Nucleus accumbens (tissue), 56 donors: ENCODE data around the gene GSC2.
"Not testable (repeated sequence)": the region's sequence is repeated elsewhere in the genome, so short reads cannot be mapped to it uniquely, and the experiment has no call there.

Experiments used
- DNase-seq, 56 donors: peaks; one replicate each; lab custom pipeline; 2025; lab: John Stamatoyannopoulos, UW

GSC2 gene

DNA sequence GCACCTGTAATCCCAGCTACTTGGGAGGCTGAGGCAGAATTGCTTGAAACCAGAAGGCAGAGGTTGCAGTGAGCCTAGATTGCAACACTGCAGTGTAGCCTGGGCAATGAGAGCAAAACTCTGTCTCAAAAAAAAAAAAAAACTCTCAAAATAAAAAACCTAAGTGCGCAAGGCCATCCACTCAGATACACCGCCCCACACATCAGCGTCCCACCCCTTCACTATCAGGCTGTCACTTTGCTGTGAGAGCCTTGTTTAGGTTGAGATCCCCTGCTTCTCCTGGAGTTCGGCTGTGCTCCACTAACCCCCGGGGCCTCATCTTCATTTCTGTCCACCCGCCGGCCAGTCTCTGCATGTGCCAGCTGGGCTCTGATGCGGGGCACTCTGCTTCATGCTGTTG, 16.3 kb upstream of the GSC2 start:
- DNase-seq = no peak

DNA sequence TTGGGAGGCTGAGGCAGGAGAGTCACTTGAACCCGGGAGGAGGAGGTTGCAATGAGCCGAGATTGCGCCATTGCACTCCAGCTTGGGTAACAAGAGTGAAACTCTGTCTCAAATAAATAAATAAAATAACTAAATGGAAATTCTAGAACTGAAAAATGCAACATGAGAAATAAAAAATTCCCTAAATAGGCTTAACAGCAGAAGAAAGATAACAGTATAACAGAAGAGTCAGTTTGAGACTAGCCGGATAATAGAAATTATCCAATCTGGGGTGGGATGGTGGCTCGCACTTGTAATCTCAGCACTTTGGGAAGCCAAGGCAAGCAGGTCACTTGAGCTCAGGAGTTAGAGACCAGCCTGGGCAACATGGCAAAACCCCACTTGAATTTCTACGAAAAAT, 14.3 kb upstream of the GSC2 start:
- no peak for DNase-seq

DNA sequence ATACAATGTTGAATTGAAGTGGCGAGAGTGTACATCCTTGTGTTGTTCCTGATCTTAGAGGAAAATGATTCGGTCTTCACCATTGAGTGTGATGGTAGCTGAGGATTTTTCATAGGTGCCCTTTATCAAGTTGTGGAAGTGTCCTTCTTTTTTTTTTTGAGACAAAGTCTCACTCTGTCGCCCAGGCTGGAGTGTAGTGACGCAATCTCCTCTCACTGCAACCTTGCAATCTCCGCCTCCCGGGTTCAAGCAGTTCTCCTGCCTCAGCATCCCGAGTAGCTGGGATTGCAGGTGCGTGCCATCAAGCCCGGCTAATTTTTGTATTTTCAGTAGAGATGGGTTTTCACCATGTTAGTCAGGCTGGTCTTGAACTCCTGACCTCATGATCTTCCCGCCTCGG, 8.6 kb upstream of the GSC2 start:
- DNase-seq = not testable (repeated sequence)

DNA sequence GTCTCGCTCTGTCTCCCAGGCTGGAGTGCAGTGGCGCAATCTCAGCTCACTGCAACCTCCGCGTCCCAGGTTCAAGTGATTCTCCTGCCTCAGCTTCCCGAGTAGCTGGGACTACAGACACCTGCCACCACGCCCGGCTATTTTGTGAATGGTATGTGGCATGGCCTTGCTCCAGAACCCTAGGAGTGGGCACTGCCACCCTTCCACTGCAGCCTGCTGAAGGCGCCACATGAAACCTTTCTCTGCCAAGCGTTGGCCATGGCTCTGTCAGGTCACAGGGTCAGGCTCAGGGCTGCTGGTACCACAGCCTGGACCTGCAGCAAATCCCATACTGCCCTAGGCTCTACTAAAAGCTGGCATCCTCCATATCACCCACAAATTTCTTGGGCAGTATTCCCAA, 6.0 kb upstream of the GSC2 start:
- not testable (repeated sequence) for DNase-seq

DNA sequence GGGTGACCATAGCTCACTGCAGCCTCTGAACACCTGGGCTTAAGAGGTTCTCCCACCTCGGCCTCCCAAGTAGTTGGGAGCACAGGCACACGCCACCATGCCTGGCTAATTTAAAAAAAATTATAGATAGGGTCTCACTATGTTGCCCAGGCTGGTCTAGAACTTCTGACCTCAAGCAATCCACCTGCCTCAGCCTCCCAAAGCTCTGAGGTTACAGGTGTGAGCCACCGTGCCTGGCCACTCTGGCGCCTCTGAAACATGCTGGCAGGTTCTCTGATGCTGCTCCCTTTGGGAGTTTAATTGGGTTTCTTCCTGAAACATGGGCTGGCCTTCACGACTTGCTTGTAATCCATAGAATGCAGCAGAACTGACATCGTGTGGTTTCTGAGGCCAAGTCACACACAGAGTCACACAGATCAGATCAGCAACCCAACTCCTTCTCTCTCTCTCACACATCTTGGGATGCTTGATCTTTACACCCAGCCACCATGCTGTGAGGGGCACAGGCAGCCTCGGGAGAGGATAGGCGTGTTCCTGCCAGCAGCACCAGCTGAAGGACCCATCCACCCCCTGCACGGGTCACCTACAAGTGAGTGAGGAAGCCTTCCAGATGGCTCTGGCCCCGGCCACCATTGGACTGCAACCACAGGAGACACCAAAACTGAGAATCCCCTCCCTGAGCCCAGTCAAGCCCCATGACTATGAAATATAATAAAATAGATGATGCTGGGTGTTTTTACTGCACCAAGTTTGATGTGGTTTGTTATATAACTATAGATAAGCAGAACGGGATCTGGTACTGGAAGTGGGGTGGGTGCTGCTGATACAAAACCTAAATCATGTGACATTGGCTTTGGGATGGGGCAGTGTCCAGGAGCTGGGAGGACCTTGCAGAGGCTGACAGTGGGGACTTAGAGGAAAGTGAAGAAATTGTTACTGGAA, 3.1 kb upstream of the GSC2 start:
- DNase-seq = no peak

DNA sequence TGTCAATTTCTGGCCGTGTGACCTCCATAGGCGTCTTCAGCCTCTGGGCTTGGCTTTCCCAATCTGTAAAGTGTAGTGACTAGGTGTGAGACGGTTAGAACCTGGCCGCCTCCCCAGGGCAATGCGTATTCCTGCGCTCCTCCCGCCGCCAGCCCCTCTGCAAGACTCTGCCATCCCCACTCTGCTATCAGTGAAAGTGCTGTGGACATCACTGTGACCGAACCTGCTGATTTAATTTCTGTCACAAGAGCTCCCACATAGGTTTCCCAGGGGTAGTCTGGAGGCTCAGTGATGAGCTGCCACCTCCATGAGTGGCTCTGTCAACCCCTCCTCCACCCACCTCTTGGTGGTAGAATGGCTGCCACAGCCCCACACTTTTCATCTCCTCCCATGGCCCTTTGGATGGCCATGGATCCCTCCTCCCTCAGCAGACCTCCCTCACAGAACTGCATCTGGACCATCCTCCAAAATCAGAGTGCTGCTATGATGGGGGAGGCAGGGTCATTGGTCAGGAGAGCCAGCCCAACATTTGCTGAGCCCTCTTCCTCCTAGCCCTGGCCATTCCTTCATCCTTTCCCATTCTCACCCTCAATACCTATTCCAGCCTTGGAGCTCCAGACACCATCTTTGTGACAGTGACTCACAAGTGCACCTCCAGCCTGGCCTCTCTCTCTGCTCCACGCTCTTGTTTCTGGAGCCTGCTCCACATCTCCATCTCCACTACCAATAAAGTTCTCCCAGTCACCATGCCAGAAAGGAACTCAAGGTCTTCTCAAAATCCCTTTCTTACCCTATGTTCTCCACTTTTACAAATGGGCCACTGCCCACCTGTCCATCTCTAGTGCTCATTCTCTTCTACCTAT, 1.5 kb upstream of the GSC2 start:
- no peak for DNase-seq

DNA sequence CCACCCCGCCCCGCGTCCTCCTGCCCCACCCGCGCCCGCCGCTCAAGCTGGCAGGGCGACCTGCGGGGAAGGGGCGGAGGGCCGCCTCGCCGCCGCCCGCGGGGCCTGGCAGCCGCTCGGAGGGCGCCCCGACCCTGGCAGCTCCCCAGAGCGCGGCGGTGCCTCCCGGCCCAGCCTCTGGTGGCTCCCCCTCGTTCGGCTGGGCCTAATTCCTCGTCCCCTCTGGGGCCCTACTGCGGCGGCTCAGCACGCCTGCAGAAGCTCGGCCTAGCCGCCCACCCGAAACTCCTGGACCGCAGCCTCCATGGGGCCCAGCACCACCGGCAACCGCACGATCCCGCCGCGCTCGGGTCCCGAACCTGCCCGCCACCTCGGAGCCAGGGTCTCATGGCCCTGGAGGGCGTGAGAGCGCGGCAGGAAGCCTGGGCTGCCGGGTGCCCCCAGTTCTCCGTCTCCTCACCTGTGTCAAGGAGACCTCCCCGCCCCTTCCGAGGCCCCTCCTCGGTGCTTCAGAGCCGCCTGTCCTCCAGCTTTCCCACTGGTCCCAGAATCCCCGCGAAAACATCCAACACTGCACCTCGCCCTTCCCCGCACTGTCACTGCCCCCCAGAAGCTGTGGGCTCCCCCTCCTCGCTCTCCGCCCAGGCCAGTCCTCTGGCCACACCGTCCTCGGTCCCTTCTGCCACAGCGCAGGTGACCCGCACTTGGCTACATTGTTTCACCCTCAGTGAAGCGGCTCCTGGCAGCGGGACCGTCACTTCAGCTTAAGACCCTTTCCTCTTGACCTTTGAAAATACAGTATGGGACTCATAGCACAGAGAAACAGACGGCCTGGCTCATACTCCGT, 613 bp upstream of the GSC2 start:
- DNase-seq = no peak

DNA sequence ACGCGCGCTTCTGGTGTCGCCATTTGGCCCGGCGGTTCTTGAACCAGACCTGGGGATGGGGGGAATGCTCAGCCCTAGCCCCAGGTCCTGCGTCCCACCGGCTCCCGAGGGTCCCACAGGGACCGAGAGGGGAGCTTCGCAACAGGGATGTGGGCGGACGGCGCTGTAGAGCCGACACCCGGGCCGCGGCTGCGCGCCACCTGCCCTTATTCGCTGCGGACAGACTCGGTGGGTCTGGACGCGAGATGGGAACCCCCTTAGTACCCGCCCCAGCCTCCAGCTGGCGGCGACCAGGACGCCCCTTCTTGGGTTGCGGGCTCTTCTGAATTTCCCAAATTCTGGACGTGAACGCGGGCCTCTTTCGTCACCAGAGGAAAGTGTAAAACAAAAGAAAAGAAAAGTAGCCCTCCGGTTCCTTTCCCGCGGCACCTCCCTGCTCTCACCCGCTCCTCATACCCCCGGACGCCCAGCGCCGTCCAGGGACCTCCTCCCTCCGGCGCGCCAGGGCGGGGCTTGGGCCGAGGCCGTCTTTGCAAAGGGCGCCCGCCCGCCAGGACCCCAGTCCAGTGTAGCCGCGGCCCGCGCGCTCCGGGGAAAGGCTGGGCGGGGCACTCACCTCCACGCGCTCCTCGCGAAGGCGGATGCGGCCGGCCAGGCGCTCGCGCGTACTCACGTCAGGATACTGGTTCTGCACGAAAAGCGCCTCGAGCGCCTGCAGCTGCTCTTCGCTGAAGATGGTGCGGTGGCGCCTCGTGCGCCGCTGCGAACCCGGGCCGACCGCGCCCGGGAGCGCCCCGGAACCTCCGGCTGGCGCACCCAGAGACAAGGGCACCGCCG, 827 bp downstream of the GSC2 start:
- no peak for DNase-seq

DNA sequence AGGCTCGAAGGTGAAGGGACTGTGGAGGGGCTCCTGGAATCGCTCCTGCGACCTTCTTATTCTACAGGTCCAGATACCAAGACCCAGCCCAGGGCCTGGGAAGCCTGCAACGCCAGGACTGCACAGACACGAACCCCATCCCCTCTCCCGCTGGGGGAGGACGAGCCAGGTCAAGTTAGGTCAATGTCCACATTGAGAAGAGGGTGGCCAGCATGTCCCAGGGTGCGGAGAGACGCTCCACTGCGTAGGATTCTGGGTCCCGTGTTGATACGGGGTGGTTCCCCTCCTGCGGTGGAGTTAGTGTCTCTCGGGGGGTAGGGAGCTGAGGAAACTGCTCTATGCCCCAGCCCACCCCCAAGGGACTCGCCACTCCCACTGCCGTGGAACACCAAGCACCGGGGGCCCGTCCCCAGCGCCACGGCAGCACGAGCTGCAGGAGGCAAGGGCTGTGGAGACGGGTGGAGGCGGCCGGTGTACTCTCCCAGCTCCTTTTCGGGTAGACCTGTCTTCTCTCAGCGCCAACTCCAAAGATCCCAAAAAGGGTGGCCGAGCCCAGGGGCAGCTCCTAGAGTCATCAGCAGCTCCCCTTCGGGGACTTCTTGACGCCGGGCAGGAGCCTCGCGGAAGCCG, 1.6 kb downstream of the GSC2 start:
- no peak for DNase-seq

DNA sequence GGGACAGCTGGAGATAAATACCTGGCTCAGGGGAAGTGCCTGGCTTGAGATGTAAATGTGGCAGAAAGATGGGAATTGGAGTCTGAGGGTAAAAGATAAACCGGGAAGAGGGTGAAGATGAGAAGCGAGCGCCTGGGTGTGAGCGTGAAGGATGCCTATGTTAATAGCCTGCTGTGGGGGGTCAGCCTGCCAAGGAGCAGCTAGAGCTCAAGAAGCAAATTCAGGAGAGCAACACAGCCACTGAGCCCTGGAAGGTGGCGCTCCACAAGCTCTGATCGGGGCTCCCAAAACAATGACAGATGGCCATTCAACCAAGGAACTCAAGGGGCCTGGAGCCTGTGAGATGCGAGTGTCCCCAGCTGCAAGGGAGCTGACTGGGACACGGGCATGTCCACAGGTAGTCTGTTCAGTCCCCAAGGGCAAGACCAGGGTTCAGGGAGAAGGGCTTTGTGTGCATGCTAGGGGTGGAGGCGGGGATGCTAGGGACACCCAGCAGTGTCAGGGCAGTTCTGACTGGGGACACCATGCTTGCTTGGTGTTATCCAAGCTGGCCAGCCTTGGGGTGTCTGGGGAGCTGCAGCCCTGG, 2.8 kb downstream of the GSC2 start:
- no peak for DNase-seq

DNA sequence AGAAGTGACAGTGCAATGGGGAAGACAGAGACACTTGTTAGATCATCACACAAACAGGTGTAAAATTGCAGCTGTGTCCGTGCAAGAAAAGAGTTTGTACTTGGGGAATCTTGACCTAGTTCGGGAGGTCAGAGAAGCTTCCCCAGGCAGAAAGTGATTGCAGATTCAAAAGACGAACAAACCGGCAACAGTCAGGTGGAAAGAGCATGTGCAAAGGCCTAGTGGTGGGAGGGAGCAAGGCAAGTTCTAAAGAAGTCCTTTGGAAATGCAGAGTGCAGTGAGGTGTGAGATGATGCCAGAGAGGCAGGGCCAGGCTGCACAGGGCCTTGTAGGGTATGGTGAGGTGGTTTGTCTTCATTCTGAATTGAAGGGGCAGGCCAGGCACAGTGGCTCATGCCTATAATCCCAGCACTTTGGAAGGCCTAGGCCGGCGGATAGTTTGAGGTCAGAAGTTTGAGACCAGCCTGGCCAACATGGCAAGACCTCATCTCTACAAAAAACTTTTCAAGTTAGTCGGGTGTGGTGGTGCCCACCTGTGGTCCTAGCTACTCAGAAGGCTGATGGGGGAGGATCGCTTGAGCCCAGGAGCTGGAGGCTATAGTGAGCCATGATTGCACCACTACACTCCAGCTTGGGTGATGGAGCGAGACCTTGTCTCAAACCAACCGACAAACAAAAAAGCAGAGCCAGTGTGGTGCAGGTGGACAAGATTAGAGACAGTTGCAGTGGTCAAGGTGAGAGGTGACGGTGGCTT, 3.7 kb downstream of the GSC2 start:
- DNase-seq = no peak

DNA sequence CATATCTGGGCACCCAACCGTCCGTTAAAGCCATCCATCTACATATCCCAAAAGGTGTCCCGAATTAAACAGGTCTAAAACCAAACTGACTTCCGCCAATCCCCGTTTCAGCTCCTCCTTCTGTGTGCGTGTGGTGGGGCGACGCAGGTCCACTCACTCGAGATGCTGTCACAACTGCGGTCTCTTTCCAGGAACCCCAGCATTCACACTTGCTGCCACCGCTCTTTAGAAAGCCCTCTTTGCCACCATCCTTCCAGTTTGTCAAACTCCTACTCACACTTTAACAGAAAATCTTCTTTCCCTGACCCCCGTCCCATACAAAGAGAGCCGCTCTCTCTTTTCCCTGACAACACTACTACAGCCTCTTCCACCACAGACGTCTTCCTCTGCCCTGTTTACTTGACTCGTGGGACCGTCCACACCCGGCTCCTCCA, 6.1 kb downstream of the GSC2 start:
- peak in 1 of 56 donors; percentile 15 for DNase-seq

DNA sequence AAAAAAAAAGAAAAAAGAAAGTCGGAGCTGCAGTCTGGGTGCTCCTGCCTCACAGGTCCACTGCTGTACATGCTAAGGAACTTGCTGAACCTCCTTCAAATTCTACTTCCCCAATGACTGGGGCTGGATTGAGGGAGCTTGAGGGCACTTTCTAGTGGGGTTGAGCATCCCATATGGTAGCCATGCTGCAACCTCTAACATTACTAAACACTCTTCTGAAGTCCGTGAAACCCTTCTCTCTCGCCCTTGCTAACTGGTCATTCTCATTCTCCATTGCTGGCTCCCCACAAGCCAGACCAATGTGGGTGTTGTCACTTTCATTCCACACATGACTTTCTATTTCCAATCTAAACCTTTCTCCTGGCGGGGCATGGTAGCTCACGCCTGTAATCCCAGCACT, 6.9 kb downstream of the GSC2 start:
- DNase-seq = no peak

DNA sequence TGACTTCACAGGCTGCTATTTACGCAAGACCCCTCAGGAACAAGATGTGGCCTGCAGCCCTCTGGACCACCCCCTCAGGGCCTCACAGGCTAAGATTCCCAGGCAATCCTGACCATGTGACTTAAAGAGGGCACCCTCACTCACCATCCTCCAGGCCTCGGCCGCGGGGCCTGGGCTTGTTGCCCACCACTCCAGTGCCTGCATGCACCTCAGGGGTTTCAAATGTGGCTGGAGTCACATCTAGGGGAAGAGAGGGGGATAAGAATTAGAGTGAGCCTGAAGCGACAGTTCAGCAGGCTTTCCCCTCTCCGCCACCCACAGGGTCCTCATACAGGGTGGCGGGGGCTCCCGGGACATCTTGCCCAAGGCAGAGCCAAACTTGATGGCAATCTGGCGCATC, 7.7 kb downstream of the GSC2 start:
- DNase-seq = no peak

DNA sequence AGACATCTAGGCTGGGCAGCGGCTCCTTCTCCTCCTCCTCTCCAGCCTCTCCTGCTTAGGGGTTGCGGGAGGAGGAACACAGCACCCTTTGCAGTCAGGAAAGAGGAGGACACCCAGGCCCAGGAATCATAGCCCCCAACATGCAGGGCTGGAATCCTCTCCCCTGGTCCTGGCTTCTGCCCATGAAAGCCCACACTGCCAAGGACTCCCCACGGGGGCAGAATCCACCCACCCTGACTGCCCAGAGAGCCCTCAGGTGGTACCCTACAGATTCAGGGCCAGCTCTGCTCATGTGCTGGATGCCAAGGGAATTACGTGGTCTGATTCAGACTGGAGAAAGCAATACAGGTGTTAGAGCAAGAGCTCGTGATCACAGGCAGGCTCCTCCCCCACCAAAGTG, 10.1 kb downstream of the GSC2 start:
- no peak for DNase-seq

DNA sequence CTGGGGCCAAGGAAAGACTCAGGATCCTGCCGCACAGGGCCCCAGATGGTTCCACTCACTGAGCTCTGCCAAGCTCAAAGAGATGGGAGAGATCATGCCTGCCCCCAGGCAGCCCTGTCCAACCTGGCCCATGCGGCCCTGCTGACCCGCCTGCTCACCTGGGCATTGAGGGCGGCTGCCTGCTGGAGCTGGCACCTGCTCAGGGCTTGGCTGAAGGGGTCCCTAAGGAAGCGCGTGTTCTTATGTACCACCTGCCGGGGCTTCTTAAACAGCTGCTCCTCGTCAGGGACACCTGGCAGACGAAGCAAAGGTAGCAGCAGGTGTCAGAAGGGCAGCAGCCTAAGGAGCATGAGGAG, 11.1 kb downstream of the GSC2 start:
- DNase-seq = no peak

DNA sequence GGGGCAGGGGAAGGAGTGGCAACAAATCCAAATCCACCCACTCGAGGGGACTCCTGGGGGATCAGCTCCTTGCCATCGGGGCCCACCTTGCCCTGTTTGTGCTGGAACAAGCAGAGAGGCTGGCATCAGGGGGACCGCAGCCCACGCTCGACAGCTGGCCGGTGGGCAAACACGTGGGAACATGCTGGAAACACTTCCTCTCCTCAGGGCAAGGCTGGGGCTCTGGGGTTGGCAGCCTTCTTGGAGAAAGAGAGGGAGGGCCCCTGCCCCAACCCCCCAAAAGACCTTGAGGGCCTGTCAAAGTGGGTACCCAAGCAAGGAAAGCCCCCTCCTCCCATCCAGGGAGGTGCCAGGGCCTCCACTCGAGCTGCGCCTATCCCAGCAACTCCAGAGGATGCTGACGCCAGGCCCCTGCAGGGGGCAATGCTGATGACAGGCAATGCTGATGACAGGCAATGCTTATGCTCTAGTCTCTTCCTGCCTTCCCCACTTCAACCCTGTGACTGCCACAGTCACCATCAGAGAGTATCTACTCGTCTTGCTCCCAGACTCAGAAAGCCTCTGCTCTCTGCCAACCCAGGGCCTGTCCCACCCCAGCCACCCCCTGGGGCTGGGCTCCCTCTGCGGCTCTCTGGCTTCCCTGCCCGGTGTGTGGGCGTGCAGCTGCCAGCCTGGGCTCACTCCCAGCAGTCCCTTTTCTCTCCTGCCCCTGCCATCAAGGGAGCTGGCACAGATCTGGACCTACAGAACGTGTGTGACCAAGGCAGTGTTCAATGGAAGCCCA, 11.7 kb downstream of the GSC2 start:
- DNase-seq = no peak
